HG03442 (cell line): ENCODE data around the gene ATP2B3.

Source experiments
- ATAC-seq: cut with Tn5 transposase; IDR thresholded peaks from one replicate; pipeline ENCODE4 v1.9.1; 2021; ENCODE audit warnings: mild to moderate bottlenecking, moderate library complexity; ENCODE audit not compliant: unreplicated experiment

ATP2B3 gene

GRCh38 chrX:153609917-153610835 is 92.7 kb downstream of the ATP2B3 start:
- peak; percentile 45 for ATAC-seq

GRCh38 chrX:153610836-153611213 is 93.4 kb downstream of the ATP2B3 start:
- ATAC-seq: no peak

DNA sequence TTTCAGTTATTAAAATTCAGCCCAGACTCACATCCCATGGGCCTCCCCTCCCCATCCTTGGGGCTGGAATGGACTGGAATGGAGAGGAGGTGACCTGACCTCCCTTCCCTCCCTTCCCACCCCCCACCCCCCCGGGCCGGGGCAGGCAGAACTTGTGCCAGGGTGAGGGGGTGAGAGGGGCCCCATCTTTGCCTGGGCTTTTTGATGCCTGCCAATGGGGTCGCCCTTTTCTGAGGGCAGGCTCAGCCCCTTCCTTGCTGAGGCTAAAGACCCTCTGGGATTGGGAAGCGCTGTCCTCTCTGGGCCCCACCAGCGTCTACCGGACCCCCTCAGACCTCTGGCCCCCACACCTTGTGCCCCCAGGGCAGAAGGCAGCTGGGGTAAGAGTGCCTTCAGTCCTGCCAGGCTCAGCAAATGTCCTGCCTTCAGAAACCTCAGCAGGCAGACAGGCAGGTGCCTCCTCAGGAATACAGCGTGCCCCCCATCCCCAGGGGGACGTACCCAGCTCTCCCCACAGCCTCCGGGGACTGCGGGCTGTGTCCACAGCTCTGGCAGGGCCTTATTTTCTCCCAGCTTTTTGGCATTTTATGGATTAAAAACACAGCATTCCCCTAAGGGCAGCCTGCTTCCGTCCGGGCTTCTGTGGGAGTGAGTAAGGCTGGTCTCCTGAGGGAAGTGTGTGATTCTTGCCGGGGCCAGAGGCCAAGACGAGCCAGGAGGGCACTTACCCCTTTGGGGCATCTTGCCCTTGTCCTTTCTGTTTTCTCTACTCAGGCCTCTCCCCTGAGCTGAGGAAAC is 94.1 kb downstream of the ATP2B3 start:
- no peak for ATAC-seq

- ATAC-seq: no peak
These were observed 95.0 kb downstream of the ATP2B3 start for GRCh38 chrX:153612413-153612812.

DNA sequence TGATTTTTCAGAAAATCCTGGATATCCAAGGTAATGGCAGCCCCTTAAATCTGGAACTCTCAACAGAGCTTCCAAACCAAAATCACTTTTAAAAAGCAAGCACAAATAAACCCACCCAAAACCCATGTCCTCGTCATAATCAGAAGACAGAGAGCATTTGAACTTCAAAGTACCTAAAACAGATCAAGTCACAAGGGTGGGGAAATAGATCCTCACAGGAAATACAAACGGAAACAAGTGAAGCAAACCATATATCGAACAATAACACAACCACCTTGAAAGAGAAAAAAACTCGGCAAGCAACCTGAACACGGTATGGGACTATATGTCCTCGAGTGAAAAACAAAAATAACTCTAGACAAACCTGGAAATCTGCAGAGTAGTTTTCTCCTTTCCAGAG is 97.4 kb downstream of the ATP2B3 start:
- no peak for ATAC-seq

- no peak for ATAC-seq
These were observed 103.1 kb downstream of the ATP2B3 start for GRCh38 chrX:153620576-153620975.

- no peak for ATAC-seq
These were observed 104.6 kb downstream of the ATP2B3 start for GRCh38 chrX:153621949-153622598.

- no peak for ATAC-seq
These were observed 105.3 kb downstream of the ATP2B3 start for GRCh38 chrX:153622661-153623309.

- no peak for ATAC-seq
These were observed 106.0 kb downstream of the ATP2B3 start for GRCh38 chrX:153623310-153624029.

- ATAC-seq: no peak
These were observed 107.0 kb downstream of the ATP2B3 start for GRCh38 chrX:153624196-153625091.

DNA sequence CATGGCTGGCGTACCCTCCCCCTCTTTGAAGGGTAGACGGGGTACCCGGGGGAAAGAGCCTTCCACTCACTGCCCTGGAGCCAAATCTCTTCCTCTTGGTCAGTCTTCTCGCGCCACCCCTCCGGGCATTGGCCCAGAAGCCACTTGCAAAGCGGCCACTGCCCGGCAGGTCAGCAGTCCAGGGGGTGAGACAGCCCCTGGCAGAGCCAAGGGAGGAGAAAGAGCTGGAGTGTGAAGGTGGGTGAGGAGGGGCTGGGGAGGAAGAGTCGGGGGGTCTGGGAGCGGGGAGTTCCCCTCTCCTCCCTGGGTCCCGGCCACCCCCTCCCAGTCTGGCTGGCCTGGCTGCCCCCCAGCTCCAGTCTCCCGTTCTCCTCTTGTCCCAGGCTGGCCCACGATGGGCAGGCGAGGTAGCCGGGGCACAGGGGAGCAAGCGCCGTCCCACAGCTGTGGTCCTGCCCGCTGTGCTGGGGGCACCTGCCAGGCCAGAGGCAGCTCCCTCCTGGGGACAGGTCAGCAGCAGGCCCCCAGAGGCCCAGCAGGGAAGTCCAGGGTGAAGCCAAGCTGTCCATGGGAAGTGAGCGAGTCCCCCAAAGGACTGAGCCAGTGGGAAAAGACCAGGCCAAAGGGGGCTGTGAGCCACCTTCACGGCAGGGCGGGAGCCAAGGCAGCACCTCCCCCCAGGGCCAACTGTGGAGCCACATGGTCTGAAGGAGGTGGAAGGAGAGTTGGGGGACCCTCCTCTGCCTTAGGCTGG is 108.0 kb downstream of the ATP2B3 start:
- no peak for ATAC-seq

- no peak for ATAC-seq
These were observed 108.7 kb downstream of the ATP2B3 start for GRCh38 chrX:153626025-153626633.

DNA sequence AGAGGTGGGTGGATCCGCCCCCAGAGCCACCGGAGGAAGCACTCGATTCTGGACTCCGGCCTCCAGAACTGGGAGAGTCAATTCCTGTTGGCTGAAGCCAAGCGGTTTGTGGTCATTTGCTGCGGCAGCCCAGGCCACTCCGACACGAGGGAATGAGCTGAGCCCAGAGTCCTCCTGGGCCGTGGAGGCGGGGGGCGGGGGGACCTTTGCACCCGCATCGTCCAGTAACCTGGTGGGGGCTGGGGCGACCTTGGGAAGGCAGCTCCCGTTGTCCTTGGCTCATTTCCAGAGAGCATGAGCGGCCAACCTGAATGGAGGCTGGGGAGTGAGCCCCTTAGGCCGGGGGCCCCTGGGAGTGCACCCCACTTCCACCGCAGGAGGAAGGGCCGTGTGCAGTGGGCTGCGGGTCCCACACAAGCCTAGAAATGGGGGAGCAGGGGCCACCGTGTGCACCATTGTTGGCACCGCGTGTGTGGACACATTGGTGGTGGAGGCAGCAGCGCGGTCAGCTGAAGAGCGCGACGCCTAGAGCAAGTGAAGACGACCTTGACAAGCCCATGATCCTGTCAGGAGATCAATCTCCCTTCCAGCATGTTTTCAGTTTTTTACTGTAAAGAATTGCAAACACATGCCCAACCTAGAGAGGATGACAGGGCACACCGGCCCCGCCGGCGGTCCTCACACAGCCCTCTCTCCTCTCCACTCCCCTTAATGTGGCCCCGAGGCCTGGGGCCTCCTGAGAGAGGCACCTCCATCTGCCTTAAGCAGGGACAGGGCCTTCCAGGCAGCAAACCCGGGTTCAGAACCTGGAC is 109.6 kb downstream of the ATP2B3 start:
- no peak for ATAC-seq

DNA sequence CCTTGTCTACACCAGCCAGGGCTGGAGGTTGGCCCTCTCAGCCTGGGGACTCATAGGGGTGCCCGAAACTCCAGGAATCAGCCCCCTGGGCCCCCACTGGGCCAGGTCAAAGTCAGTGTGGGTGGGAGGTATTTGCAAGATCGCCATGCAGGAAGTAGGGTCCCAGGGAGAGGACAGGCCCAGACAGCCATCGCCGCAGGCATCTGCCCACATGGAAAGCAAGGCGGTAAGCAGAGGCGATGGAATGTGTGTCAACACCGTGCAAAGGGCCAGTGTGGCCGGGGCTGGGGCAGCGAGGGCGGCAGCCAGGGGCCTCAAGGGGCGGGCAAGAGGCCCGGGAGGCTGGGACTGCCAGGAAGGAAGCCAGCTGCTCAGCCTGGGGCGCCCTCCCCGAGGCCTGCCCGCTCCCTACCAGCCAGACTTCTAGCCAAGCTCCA is 110.3 kb downstream of the ATP2B3 start:
- no peak for ATAC-seq

DNA sequence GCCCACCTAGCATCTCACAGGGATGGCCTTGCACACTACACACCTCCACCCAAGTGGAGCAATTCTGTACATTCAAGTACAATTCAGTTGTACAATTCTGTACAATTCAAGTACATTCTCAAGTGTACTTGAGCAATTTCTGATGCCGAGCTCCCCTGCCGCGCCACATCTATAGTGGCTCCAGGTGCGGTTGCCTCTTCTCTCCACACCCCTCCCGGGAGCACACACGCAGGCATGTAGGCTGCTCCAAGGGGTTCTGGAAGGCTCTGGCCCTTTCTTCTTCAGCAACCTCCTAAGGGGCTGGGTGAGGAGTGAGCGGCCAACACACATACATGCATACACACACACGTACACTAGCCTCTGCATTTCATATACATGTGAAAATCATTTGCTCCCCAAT is 110.7 kb downstream of the ATP2B3 start:
- no peak for ATAC-seq

DNA sequence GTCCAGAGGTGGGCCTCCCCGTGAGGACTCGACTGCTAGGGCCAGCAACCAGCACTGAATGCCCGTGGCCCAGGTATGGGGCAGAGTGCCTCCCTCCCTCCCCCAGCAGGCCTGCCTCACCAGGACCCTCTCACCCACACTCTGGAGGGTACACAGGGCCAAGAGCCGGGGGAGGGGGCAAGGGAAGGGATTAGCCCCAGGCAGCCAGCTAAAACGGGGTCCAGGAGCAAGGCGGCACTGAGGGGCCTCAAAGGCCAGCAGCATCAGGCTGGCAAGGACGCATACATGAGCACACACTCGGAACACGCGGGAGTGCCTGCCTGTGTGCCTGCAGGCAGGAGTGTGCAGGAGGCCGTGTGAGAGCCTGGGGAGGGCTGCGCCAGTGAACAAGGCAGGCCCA is 111.2 kb downstream of the ATP2B3 start:
- ATAC-seq: no peak

DNA sequence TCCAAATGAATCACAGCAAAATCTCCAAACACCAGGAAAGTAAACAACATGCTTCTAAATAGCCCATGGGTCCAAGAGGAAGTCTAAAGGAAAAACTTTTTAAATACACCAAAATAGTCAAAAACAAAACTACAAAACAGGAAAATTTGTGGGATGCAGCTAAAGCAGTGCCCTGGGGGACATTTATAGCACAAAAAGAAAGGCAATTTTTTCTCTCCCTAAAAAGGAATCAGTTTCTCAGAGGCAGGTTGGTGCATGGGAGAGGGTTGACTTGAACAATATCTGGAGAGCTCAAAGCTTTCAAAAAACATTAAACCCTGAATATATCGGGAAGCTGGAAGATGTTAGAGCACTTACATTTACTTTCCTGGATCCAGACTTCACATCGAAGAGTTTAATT is 113.9 kb downstream of the ATP2B3 start:
- ATAC-seq: no peak
